ENCODE data around the gene TMEM135.
"Not testable (repeated sequence)": the region's sequence is repeated elsewhere in the genome, so short reads cannot be mapped to it uniquely, and the experiment has no call there.

Gene TMEM135

DNA sequence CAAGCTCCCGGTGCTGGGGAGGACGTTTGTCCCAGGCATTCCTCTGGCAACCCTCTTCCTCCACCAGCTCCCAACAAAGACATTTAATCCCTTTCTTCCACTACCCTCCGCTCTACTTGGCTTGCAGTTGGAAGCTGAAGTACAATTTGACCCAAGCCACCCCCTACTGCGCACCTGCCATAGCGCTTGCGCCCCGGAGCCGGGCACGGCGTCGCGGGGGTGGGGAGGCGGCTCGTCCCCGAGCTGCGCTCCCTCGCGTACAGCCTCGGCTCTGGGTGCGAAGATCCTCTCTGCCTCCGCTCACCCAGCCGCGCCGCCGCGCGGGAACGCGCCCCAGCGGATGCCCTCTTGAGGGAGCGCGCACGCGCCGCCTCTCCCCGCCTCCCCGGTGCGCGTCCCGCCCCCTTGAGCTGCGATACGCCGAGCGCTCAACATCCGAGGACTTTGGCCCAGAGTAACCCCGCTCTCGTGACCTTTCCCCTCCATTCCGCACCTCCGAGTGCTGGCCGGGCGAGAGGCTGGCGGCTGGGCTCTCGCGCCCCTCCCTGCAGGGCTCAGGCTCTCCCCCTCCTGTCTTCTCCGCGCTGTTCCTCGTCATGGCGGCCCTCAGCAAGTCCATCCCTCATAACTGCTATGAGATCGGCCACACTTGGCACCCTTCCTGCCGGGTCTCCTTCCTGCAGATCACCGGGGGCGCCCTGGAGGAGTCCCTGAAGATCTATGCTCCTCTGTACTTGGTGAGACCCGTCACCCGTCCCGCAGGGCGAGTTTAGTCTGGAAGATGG lies at the start of gene TMEM135:
TSS of gene TMEM135 (plus strand) at position 485 of the 785 bp plus-strand sequence. CDS start at position 597, 112 bp downstream.
- peak; percentile 96 for DNase-seq

DNA sequence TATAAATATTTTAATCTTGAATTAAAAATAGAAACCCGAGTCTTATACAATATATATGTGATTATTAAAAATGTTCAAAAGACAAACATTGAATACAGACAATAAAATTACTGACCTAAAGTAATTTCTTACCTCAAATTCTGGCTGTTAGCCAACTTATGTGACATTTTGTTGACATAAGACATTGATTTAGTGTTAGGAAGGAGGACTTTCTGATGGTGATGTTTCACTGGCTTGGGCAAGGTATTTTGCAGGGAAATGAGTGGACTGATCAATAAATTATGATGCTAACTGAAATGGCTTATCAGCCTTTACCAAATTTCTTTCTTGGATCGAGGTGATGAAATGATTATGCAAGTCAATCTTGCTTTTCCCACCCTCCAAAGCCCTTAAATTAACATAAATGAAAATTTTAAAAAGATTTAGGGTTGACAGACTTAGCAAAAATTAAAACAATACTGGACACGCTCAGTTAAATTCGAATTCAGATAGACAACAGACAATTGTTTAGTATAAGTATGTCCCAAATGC lies 49.3 kb upstream of the TMEM135 start:
- no peak for DNase-seq

DNA sequence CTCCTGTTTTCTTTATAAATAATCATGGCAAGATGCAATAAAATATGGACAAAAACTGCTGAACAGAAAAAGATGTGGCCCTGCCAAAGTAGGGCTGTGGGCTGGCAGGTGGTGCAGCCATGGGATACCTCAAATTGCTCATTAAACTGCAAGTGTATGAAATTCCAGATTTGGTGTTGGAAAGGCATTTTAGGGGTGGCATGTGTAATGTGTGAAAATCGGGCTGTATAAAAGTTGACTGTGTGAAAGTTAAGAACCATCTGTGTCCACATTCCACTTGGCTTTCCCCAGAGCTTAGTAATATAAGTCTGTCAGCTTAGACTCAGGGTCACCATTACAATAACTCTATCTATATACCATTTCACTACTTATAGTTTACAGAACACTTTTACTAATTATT lies 47.7 kb upstream of the TMEM135 start:
- DNase-seq: no peak

DNA sequence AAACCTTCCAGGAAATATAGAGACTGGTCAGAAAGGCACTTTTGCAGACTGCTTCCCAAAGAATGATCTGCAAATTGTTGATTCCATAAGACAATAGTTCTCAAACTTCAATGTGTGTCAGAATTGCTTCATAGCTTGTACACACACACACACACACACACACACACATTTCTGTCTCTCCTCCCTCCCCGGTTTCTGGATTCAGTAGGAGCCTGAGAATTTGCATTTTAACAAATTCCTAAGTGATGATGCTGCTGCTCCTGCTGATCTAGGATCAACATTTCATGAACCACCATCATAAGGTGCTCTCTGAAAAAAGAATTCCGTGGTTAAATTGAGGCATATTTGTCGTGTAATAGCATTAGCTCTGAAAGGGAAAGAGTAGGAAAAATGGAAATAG lies 47.2 kb upstream of the TMEM135 start:
- DNase-seq: no peak

DNA sequence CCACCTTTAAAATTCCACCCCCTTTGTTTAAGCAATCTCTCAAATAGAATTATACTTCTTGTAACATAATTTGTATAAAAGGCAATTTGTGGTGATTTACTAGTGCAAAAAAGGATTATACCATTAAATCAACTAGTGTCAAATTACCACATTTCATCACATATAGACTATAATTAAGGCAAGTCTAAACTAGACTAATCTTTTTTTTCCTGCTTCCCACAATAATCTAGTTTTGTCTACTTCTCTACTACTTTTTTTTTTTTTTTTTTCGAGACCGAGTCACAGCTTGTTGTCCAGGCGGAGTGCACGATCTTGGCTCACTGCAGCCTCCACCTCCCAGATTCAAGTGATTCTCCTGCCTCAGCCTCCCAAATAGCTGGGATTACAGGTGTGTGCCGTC lies 46.4 kb upstream of the TMEM135 start:
- DNase-seq: no peak

DNA sequence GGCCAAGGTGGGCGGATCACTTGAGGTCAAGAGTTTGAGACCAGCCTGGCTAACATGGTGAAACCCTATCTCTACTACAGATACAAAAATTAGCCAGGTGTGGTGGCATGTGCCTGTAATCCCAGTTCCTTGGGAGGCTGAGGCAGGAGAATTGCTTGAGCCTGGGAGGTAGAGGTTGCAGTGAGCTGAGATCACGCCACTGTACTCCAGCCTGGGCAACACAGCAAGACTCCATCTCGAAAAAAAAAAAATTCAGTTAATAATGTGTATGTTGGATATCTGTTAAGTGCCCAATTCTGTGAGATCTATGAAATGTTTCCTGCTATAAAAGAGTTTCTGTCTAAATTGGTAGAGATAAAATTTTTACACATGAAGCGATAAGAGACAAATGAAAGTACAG lies 45.4 kb upstream of the TMEM135 start:
- not testable (repeated sequence) for DNase-seq

DNA sequence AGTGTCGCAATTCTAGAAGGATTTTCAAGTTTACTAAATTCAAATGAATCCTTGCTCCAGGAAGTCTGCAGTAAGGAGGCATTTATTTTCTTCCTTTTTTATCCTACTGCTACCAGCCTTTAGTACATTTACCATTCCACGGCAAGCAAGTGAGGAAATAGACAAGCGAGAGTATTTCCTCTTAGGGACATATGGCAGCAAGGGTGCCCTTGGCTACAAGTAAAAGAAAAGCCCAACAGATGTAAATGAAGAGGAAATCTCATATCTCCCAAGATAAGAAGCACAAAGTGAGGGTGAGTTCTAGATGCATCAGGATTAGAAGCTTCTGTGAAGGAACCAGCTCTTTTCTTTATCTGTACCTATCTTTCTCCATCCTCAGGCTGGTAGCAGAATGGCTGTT lies 44.7 kb upstream of the TMEM135 start:
- no peak for DNase-seq

DNA sequence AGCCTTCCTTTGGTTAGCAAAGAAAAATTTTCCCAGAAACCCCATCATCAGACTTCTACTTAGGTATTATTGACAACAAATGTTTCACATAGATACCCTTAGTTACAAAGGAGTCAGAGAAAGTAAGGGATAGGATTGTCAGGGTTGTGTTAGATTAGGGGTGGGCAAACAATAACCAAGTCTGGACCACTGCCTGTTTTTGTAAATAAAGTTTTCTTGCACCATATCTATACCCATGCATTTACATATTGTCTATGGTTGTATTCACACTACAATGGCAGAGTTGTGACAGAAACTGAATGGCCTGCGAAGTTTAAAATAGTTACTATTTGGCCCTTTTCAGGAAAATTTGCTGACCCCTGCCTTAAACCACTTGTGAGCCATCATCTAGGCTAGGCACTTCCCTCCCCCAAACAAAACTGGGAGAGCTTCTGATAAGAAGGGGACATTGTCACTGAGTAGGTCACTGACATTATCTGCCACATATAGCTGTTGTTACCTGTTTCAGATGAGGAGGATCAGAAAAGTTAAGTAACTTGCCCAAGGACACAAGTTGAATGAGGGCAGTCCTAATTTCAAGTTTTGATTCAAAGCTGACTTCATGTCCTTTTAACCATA lies 40.7 kb upstream of the TMEM135 start:
- DNase-seq: no peak

DNA sequence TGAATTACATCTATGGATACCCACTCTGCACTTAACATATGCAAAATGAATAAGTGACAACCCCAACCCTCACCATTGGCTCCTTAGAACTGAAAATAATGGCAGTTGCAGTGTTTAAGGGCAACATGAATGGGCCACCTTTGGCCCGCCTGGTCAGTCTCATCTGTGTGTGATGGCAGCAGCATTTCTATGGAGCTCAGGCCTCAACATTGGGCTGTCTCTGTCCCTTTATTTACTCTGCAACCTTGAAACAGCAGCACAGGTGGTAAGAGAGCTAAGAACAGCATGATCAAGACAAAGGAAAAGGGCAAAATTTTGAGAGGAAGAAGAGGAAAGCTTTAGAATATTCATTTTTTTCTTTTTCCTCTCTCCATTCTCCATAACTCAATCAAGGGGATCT lies 38.3 kb upstream of the TMEM135 start:
- no peak for DNase-seq

DNA sequence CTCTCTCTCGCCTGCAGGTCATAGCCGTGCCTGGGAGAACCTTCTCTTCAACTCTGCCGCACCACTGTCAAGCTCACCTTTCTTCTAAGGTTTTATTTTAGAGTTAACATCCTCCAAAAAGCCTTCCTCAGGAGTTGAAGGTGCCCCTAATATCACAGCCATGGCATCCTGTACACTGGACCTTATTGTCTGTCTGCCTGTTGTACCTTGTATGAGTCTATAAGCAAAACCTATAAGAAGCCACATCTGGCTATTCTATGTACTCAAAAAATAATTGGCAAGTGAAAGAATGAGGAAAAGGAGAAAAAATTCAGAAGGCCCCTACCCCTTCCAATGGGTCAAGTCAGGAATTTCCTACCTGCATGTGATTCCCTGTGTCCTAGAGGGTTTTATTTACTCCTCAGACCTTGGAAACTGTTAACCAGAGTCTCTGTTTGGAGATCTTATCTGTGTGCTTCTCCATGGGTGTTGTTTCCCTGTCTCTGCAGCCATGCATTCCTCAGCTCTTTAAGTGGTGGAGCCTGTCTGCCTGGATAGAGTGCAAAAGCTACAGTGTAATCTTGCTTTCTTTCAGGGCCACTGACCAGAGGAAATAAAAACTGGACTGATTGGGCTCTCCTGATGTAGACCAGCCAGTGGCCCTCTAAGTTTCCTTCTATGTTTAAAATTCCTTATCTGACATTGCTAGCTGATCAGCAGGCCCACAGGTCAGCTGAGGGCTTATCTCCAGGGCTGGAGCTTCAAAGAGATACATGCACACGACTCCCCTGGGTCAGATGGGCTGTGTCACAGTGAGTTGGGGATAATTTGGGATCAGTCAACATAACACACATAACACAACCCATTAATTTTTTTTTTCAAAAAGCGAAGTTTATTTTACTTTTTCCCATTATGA lies 37.6 kb upstream of the TMEM135 start:
- DNase-seq: no peak

DNA sequence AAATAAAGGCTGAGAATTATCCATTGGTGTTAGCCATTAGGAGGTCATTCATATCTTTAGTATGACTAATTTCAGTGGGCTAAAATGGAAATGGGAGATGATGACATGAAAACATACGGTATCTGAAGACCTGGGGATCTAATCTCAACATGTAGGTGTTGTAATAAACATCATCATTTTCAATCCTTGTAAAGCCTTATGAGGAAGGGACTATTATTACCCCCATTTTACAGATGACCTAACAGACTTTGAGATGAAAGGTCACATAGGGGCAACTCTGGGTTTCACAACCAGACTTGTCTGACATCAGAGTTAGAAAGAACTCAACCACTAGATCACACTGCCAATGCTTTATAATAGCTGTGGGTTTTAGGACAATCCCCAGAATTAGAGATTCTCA lies 34.8 kb upstream of the TMEM135 start:
- DNase-seq: peak; percentile 1

DNA sequence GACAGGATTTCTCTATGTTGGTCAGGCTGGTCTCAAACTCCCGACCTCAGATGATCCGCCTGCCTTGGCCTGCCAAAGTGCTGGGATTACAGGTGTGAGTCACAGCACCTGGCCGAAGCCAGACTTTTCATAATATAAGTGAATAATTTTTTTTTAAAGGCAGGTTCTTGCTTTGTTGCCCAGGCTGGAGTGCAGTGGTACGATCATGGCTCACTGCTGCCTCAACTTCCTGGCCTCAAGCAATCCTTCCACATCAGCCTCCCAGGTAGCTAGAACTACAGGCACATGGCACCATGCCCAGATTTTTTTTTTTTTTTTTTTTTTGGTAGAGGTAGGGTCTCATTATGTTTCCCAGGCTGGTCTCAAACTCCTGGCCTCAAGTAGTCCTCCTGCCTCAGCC lies 33.5 kb upstream of the TMEM135 start:
- DNase-seq: not testable (repeated sequence)

DNA sequence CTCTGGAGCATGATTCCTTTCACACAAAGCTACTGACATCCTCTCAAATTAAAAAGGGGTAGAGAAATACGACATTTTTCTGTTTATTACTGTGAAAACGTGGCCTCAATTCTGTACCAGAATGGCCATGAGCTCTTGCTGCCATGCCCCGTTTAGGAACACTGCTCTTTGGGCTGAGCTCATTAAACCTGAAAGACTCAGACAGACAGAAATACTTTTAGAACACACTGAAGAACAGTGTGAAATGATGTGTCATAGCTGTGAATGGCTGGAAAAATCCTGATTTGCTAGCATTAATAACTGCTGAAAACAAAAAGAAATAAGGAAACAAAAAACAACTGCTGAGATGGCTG lies 32.2 kb upstream of the TMEM135 start:
- no peak for DNase-seq

DNA sequence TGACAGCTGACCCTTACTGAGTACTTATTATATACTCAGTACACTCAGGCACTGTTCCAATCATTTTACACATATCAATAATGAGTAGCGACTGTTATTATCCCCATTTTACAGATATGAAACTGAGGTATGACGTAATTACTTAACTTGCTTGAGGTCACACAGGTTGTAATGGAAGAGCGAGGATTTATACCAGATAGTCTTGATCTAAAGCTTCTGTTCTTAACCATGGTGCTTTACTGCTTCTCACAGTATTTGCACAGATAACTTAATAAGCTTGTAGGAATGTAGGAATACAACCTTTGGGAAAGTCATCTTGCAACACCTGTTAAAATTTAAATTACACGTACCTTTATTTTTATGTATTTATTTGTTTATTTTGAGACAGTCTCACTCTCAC lies 31.7 kb upstream of the TMEM135 start:
- no peak for DNase-seq

DNA sequence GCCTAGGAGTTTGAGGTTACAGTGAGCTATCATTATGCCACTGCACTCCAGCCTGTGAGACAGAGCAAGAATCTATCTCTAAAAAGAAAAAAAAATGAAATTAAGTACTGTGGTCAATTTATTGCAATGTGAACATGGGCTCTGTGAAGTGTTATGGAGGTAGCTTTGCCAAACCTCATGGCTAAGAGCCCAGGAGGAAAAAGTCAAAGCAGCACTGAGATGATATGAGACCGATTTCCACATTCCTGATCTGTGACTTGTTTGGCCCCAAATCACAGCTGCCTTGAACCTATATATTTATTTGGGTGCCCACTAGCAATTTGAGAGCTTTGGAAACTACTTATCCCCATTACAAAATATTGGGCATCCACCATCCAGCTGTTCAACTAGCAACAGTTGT lies 29.8 kb upstream of the TMEM135 start:
- DNase-seq: no peak

DNA sequence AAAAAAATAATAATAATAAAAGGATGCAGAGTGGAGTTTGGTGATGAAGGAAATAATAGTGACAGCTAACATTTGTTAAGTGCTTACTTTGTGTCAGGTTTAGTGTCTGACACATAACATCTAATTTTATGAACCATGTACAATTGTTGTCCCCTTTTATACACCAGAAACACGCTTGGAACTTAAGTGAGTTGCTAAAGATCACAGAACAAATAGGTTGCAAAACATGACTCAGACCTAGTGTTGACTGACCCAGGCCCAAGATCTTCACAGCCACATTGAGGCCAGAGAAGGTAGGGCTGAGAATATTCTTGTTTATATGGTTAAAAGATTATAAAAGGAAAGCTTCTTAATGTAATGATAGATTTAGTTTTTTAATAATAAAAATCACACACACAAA lies 25.6 kb upstream of the TMEM135 start:
- DNase-seq: no peak

DNA sequence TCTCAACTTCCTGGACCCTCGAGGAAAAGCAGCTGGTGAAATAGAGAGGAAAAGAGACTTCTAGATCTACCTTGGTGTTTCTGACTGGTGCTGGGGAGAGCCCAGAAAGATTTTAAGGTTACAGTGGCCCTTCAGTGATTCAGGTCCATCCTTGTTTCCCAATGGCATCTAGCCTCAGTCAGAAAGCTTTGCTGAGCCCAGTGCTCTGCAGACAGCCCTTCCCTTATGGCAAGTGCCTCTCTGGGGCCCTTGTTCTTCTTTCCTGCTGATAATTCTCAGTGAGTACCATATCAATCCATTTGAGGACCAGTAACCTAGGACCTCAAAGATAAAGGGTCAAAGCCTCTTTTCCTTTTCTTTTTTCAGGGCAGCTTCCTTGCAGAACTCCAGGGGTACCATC lies 25.1 kb upstream of the TMEM135 start:
- no peak for DNase-seq

DNA sequence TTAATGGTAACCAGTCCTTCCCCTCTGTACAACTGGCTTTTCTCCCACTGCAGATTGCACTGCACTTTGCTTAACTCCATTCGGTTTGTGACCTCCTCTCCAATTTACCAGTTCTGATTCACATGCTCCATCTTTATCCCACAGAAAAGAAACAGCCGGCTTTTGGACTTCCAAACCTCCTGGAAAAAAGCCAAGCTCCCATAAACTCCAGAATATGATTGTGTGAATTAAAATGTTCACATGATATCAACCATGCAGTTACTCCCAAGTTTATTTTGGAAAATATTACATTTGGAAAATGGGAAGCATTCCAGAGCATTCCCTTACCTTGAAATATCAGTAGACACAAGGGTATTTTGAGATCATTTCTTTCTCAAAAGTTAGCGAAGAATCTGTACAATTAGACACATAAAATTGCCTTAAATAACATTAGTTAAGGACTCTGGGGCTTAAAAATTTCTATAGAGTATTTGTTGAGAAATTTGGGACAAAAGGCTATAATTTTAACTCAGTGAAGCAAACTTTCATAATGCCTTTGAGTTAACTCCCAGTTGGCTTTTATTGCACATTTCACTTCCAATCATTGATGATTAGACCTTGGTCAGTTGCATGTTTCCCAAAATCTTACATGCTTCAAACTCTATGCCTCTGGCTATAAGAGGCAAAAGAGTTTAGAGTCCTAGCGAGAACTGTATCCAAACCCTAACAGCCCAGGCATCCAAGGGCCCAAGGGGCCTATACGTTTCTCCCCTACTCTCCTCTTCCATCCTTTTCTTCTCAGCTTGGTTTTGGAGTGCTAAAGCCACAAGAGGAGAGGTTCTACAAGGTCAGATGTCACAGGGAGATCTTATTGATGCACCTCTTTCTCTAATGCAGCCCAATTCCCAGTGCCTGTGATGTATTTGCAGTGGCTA lies 23.6 kb upstream of the TMEM135 start:
- no peak for DNase-seq

DNA sequence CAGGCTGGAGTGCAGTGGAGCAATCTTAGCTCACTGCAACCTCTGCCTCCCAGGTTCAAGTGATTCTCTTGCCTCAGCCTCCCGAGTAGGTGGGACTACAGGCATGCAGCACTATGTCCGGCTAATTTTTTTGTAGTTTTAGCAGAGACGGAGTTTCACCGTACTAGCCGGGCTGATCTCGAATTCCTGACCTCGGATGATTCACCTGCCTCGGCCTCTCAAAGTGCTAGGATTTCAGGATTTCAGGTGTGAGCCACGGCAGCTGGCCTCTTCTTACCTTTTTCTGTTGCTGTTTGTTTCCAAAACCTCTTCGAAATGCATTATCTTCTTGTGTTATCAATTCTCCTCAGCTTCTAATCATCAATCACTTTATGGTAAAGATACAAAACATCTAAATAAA lies 22.1 kb upstream of the TMEM135 start:
- no peak for DNase-seq

DNA sequence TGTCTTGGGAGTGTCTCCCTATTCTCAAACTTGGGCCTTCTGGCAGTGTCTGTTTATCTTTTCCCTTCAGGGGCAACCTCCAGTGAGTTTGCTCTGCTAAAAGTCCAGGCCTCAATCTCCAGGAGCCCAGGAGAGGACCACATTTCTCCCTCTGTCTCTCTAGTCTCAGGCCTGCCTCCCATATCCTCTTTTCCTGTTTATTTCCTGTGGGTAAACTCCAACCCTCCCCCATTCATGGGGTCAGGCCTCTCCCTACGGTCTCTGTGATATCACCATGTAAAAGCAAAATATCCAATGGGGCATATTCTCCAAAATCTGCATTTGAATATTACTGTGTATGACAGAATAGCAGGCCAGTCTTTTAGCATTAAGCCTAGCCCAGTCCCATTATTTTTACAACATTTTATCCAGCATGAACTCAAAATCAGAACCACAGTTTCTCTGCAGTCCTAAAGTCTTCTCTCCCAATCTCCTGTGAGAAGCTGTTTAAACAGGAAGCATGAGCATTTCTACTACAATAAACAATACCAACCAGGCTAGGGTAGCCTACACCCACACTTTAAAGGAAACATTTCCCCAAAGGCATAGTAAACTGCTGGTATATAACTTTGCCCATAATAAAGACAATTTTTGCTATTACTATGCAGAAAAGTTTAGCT lies 18.0 kb upstream of the TMEM135 start:
- DNase-seq: no peak

DNA sequence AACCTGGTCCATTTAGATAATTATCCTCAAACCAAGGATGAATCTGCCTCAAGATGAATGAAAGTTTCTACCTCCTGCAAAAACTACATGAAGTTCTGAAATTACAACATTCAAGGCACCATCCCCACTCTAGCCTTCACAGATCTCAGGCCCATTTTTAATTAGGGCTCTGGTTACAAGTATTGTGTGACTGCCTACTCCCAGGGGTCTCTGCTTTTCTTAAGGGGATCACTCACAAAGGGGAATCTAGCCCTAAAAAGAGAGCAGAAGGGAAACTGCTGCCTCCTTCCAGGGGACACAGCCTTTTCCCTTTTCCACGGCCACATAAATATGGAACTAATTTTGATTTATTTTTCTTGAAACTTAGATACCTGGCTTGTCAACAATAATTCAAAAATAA lies 17.4 kb upstream of the TMEM135 start:
- DNase-seq: no peak

Measured in activated CD4-positive, alpha-beta T cell treated with anti-CD3 and anti-CD28 coated beads, Interleukin-2, amount 50 U/mL, for 16 hours (primary cell).